ENCODE measurements around the gene EDIL3. TPM values are rescaled to one million over a fixed set of nuclear protein-coding genes. Genes with fewer than 3 reads are reported as not detected.
A peak's percentile ranks its signal among the peaks of the same experiment; 100 is the strongest.

EDIL3 gene
- total RNA-seq, 1 donor from 2014 or later = 1.1 TPM

DNA sequence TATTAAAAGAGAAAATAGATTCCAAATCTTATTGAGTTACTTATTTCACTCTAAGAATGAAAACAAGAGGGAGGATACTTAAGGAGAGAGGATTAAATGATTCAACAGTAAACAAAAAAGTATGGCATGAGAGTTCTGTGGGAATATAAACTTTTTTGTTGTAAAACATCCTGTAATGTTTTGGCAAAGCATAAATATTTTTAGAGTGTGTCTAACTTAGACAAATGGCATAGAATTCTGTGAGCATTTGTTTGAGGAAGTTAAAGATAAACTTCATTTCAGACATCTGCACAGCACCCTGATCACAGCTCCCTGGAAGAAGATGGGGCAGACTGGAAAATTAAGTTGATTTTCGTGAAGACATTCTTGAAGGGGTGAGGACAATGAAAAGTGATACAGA, 417.3 kb downstream of the EDIL3 start:
- FAIRE-seq (no peak), DNase-seq (ENCODE audit: low read depth) (no peak)
- no peak overlapping the region for H3K4me3 ChIP-seq (ENCODE audit: low read depth, low read length)
- no peaks in the 10 kb centered on the region for H3K27me3 ChIP-seq (ENCODE audit: control insufficient read depth, insufficient read depth, low read length)
- no peaks in the 10 kb centered on the region for H3K36me3 ChIP-seq (ENCODE audit: control insufficient read depth, insufficient read depth, low read length)
- TF ChIP-seq, protein P1, sequence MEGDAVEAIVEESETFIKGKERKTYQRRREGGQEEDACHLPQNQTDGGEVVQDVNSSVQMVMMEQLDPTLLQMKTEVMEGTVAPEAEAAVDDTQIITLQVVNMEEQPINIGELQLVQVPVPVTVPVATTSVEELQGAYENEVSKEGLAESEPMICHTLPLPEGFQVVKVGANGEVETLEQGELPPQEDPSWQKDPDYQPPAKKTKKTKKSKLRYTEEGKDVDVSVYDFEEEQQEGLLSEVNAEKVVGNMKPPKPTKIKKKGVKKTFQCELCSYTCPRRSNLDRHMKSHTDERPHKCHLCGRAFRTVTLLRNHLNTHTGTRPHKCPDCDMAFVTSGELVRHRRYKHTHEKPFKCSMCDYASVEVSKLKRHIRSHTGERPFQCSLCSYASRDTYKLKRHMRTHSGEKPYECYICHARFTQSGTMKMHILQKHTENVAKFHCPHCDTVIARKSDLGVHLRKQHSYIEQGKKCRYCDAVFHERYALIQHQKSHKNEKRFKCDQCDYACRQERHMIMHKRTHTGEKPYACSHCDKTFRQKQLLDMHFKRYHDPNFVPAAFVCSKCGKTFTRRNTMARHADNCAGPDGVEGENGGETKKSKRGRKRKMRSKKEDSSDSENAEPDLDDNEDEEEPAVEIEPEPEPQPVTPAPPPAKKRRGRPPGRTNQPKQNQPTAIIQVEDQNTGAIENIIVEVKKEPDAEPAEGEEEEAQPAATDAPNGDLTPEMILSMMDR (IDR thresholded peaks at IDR 0.05; ENCODE audit: insufficient read depth, low read length, severe bottlenecking) = no peak

DNA sequence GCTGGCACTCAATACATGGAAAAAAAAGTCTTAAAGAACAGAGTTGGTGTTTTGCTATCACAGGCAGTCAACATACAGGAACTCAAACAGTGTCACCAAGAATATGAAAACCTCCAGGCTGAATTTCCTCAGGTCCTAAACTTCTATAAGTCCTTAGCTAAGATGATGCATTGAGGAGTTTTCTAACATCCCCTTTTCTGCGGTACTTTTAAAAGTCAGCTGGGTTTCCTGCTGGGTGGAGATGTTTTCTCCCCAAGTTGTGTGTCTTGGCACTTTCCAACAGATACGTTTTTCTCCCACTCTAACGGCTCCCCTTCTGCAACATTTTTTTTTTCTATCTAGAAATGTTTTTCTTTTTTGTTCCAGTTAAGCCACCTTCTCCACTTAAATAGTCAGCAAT, 419.2 kb downstream of the EDIL3 start:
- TF ChIP-seq, protein P1 (IDR thresholded peaks at IDR 0.05; ENCODE audit: insufficient read depth, low read length, severe bottlenecking) = no peak
- FAIRE-seq (no peak), DNase-seq (ENCODE audit: low read depth) (no peak)
- H3K27me3 ChIP-seq (ENCODE audit: control insufficient read depth, insufficient read depth, low read length) = no peaks in the 10 kb centered on the region
- no peak overlapping the region for H3K4me3 ChIP-seq (ENCODE audit: low read depth, low read length)
- no peaks in the 10 kb centered on the region for H3K36me3 ChIP-seq (ENCODE audit: control insufficient read depth, insufficient read depth, low read length)

DNA sequence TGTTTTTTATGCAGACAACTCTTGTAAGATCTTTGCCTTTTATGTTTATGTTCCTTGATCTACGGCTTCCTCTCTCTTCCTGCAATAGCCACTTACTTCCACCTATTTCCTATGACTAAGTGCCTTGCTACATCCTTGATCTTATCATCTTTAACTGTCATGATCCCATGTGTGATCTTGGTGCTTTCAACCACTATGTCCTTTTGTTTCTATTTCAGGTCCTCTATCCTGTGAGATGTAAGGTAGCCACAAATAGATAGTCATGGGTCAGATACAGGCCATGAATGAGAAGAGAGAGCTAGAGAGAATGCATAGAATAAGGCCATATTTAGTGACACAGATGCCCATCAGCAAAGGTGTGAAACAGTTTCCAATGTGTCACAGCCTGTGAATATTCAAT, 420.4 kb downstream of the EDIL3 start:
- TF ChIP-seq, protein P1 (IDR thresholded peaks at IDR 0.05; ENCODE audit: insufficient read depth, low read length, severe bottlenecking) = no peak
- FAIRE-seq = no peak
- Histone ChIP-seq H3K36me3 (ENCODE audit: control insufficient read depth, insufficient read depth, low read length) (no peaks in the 10 kb centered on the region), H3K27me3 (ENCODE audit: control insufficient read depth, insufficient read depth, low read length) (no peaks in the 10 kb centered on the region), H3K4me3 (ENCODE audit: low read depth, low read length) (no peak overlapping the region)
- no peak for DNase-seq (ENCODE audit: low read depth)

DNA sequence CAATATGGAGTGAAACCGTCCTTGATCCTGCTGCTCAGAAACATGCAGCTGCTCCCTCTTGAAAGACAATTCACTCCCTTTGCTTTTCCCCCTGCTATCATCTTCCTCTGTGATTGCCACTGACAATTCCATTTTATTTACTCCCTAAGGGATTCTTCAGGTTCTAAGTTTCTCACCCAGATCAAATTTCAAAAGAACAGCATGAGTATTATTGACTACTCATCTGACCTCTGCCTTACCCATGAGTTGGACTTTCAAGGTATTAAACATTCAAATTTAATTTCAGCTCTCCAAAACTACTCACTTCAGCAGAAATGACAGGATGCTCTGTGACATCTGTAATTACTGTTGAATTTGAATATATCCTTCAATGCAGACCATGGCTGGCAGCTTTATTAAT, 427.5 kb downstream of the EDIL3 start:
- TF ChIP-seq, protein P1 (IDR thresholded peaks at IDR 0.05; ENCODE audit: insufficient read depth, low read length, severe bottlenecking) = no peak
- peak; percentile 19 for DNase-seq (ENCODE audit: low read depth)

DNA sequence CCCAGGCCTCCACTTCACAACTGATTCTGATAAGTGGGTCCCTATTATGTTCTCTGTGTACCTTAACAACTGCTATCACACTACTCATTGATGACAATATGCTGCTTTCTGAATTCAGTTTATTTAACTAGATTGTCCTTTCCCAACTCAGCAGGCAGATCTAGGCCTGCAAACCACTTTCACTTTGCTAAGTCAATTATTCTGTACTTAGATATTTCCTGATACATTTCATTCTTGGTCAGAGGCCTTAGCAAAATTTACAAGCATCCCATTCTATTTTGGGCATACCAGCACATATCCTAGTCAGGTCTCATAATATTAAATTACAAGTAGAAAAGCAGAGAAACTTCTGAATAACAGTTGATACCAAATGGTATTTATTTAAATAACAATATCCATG, 428.3 kb downstream of the EDIL3 start:
- DNase-seq (ENCODE audit: low read depth) (no peak), FAIRE-seq (no peak)
- H3K36me3 ChIP-seq (ENCODE audit: control insufficient read depth, insufficient read depth, low read length) = no peaks in the 10 kb centered on the region
- H3K27me3 ChIP-seq (ENCODE audit: control insufficient read depth, insufficient read depth, low read length) = no peaks in the 10 kb centered on the region
- TF ChIP-seq, protein P1 (IDR thresholded peaks at IDR 0.05; ENCODE audit: insufficient read depth, low read length, severe bottlenecking) = no peak
- no peak overlapping the region for H3K4me3 ChIP-seq (ENCODE audit: low read depth, low read length)

More for the DNA sequence above, 427.5 kb downstream of the EDIL3 start:
- no peak overlapping the region for H3K4me3 ChIP-seq (ENCODE audit: low read depth, low read length)
- no peak for FAIRE-seq
- no peaks in the 10 kb centered on the region for H3K27me3 ChIP-seq (ENCODE audit: control insufficient read depth, insufficient read depth, low read length)
- no peaks in the 10 kb centered on the region for H3K36me3 ChIP-seq (ENCODE audit: control insufficient read depth, insufficient read depth, low read length)

DNA sequence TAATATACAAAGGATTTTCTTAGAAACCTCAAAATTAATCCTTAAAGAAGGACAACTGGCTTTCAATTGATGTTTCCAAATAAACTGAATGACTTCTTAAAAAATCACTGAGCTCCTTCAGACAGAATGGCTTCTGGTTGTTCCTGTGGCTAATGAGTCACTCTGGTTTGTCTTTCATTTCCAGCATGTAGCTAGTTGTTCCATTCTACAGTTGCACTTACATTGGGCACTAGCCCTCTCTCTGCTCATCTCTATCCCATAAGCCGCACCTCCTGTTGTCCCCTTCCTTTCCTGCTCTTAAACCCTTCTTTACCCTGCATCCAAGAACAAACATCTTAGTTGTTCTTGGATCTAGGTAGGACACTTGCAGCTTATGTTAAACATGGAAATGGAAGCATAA, 428.8 kb downstream of the EDIL3 start:
- peak; percentile 45 for DNase-seq (ENCODE audit: low read depth)
- H3K36me3 ChIP-seq (ENCODE audit: control insufficient read depth, insufficient read depth, low read length) = no peaks in the 10 kb centered on the region
- TF ChIP-seq, protein P1 (IDR thresholded peaks at IDR 0.05; ENCODE audit: insufficient read depth, low read length, severe bottlenecking) = no peak
- H3K27me3 ChIP-seq (ENCODE audit: control insufficient read depth, insufficient read depth, low read length) = no peaks in the 10 kb centered on the region
- no peak for FAIRE-seq
- H3K4me3 ChIP-seq (ENCODE audit: low read depth, low read length) = no peak overlapping the region
